Bronchial epithelial cell (primary cell): ENCODE data around the gene MPZL1. TPM values are rescaled to one million over a fixed set of nuclear protein-coding genes. Genes with fewer than 3 reads are reported as not detected.

Experiments used
- DNase-seq: peaks from one replicate; pipeline ENCODE4 v3.0.0-alpha.2; 2010; ENCODE audit warnings: low read depth
- FAIRE-seq: peaks from 2 replicates; lab custom pipeline; 2011; peaks lifted over from hg19 to GRCh38; lab: Jason Lieb, UNC
- H3K27me3 ChIP-seq: 2 replicates; pipeline ENCODE4 v1.5.1; 2011; ENCODE audit warnings: low read length; ENCODE audit not compliant: control insufficient read depth, insufficient read depth
- H3K36me3 ChIP-seq: 2 replicates; pipeline ENCODE4 v1.5.1; 2011; ENCODE audit warnings: low read length; ENCODE audit not compliant: control insufficient read depth, insufficient read depth
- H3K4me3 ChIP-seq: 2 replicates; pipeline ENCODE4 v1.5.1; 2011; ENCODE audit warnings: mild to moderate bottlenecking, low read depth, low read length, control low read depth
- total RNA-seq: library from RNA; depleted of rRNA; stranded (reverse); fragments of >200 nt; gene quantifications from 2 replicates; pipeline ENCODE4 v1.2.1, GENCODE V29; 2014
- TF ChIP-seq, protein P1 (sequence below): IDR thresholded peaks from 2 replicates; pipeline ENCODE4 v1.5.1; 2011; ENCODE audit warnings: mild to moderate bottlenecking, moderate library complexity, low read length, control low read depth, inconsistent platforms; ENCODE audit not compliant: insufficient read depth, severe bottlenecking

The MPZL1 gene
- total RNA-seq, 1 donor from 2014 or later, result 95.6 TPM

DNA sequence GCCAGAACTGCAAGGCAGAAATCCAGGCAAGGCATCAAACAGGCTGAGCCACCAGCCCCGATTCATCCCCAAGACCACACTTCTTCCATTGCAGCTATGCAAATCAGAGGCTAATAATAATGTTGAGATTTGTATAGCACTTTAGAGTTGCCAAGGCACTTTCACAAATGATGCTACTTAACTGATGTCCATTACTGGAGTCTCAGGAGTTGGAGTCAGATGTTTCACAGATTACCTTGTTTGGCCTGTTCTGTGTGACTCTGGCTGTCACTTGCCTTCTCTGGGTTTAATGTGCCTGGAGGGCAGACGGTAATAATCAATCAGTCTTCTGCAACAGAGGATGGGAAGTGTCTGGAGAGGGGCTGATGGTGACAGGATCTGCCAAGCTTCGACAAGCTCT, 40.8 kb upstream of the MPZL1 start:
- DNase-seq, result no peak
- TF ChIP-seq, protein P1, sequence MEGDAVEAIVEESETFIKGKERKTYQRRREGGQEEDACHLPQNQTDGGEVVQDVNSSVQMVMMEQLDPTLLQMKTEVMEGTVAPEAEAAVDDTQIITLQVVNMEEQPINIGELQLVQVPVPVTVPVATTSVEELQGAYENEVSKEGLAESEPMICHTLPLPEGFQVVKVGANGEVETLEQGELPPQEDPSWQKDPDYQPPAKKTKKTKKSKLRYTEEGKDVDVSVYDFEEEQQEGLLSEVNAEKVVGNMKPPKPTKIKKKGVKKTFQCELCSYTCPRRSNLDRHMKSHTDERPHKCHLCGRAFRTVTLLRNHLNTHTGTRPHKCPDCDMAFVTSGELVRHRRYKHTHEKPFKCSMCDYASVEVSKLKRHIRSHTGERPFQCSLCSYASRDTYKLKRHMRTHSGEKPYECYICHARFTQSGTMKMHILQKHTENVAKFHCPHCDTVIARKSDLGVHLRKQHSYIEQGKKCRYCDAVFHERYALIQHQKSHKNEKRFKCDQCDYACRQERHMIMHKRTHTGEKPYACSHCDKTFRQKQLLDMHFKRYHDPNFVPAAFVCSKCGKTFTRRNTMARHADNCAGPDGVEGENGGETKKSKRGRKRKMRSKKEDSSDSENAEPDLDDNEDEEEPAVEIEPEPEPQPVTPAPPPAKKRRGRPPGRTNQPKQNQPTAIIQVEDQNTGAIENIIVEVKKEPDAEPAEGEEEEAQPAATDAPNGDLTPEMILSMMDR, result no peak

DNA sequence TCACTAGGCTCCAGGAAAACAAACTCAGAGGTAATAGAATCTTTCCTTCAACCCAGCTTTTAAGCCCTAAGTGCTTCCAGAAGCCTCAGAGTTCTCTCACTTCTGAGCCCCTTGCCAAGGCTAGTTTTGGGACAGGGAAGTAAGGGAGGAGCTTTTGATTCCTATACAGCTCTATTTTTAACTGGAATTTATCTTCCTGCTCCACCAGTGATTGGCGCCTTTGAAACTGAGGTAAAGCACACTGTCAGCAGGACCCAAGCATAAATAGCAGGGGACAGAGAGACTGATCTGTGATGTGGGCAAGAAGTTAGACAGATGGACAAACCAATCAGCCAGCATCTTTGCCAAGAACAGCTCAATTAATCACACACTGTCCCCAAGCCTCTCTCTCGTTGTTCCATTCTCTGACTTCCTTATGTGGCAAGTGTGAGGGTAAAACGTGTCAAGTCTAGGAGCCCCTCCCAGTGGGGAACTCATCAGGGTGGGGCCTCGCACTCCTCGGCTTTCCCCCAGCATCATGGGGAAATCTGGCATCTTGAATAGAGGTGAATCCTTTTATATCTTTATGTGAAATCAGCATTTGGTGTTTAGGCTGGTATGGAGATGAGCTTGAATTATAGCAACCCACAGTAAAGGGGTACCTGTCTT, 40.2 kb upstream of the MPZL1 start:
- Histone ChIP-seq H3K4me3 (no peak overlapping the region), H3K27me3 (no peaks in the 10 kb centered on the region), H3K36me3 (no peaks in the 10 kb centered on the region)
- FAIRE-seq (no peak), DNase-seq (no peak)
- TF ChIP-seq, protein P1, result no peak

More for the DNA sequence above, 40.8 kb upstream of the MPZL1 start:
- no peaks in the 10 kb centered on the region for H3K36me3 ChIP-seq
- FAIRE-seq, result no peak
- no peaks in the 10 kb centered on the region for H3K27me3 ChIP-seq
- no peak overlapping the region for H3K4me3 ChIP-seq

DNA sequence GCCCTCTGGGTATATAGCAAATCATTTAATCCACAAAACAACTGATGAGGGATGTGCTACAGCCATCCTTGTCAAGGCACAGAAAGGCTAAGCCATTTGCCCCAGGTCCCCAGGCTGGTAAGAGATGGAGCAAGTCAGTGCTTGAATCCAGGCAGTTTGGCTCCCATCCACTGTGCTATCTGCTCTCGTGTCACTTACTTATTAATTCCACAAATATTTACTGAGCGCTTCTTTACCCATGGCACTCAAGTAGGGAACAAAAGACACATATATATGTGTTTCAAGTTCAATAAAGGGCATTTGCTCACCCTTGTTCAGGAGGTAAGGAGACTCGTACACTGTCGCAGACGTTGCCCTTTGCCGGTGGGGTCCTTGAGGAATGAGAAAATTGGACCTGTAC, 38.6 kb upstream of the MPZL1 start:
- H3K27me3 ChIP-seq, result no peaks in the 10 kb centered on the region
- FAIRE-seq (no peak), DNase-seq (peak; percentile 48)
- no peak overlapping the region for H3K4me3 ChIP-seq
- TF ChIP-seq, protein P1, result no peak
- no peaks in the 10 kb centered on the region for H3K36me3 ChIP-seq

DNA sequence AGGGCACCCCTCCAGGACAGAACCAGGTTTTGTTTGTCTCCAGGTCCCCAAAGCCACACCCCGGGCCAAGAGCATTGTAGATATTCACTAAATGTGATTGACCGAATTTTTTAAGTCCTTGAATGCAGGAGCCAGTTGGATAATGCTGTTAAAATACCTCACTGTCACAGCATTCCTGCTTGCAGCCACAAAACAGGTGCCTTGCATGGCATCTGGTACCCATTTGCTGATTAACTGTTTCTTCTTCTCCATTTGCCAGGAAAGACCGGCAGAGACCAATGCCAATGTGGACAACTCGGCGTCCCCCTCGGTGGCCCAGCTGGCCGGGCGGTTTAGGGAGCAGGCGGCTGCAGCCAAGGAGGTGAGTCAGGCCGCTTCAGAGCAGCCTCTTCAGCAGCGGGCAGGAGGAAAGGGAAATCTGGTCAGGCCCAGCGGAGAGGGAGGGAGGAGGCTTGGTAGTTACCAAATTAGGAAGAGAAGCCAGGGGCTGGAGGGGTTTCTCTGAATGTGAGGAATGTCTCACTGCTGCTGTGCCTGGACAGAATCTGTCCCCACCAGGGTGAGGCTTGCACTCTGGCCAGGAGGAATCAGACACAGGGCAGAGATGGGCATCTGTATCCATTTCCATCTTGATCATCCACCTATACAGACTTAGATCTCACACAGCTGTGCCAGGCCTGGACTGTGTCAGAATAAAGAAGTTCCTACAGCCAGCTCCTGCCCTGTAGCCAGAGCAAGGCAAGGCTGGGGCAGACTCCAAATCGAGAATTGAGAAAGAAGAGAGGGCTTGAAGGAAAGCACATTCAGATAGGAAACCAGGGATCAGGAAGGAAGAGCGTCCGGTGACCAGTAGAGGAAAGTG, 37.9 kb upstream of the MPZL1 start:
- H3K27me3 ChIP-seq, result no peaks in the 10 kb centered on the region
- TF ChIP-seq, protein P1, result no peak
- H3K4me3 ChIP-seq, result no peak overlapping the region
- no peaks in the 10 kb centered on the region for H3K36me3 ChIP-seq
- DNase-seq, result peak; percentile 40
- FAIRE-seq, result no peak

DNA sequence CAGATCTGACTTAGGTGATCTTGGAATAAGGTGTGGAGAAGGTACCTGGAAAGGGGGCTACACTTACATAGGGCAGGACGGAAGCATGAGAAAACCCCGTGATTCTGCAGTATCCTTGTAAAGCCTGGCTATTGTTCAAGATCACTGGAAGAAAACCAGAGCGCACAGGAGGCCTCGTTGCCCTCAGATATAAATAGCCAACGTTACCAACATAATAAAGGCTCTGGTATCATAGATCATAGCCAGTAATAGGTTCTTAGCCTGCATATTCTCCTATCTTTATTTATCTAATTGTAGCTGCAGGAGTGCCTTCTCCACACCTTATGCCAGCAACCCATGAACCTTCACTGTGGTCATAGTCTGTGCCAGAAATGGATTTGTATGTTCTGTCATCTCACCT, 35.9 kb upstream of the MPZL1 start:
- TF ChIP-seq, protein P1, result no peak
- FAIRE-seq, result no peak
- no peaks in the 10 kb centered on the region for H3K27me3 ChIP-seq
- H3K4me3 ChIP-seq, result no peak overlapping the region
- no peaks in the 10 kb centered on the region for H3K36me3 ChIP-seq
- DNase-seq, result no peak
